ENCODE measurements around the gene MORC2.

Gene MORC2

DNA sequence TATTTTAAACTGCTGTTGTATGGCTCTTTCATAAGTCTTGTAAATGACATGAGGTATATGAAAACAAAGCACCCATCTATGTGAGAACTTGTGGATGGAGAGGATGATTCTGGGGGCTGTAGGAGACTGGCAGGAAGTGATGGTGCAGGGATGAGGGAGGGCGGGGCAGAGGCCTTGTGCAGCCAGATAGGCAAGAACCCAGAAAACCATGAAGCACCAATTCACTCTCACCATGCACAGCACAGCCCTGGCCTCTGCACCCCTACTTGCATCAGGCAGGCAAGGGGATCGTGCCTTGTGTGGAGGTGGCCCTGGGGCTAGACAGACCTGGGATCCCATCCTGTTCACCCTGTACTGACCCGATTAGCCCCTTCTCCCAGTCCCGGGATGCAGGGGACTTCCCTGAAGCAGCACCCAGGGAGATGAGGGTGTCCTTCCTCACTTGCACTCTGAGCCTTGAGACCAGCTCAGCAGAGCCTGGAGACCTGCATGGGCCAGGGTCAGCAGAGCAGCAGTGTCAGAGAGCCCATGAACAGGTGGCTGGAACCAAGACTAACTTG lies 85.5 kb downstream of the MORC2 start:
- Histone ChIP-seq H3K9me3 (ENCODE audit: control insufficient read depth in 2 of 2, low read length in 2 of 2) (no peaks in the 10 kb centered on the region), H3K9ac (ENCODE audit: low read depth in 1 of 2, low read length in 2 of 2) (no peak overlapping the region), H3K4me3 (ENCODE audit: low read length in 2 of 2) (no peak overlapping the region), H3K36me3 (ENCODE audit: control insufficient read depth in 2 of 2, insufficient read depth in 2 of 2, low read length in 2 of 2) (no peaks in the 10 kb centered on the region), H3K27me3 (ENCODE audit: control insufficient read depth in 2 of 2, insufficient read depth in 2 of 2, low read length in 2 of 2) (no peaks in the 10 kb centered on the region), H3K27ac (ENCODE audit: low read depth in 2 of 2, low read length in 2 of 2) (no peak overlapping the region), H3K4me1 (ENCODE audit: control insufficient read depth in 2 of 2, insufficient read depth in 2 of 2, low read length in 2 of 2) (no peaks in the 10 kb centered on the region)

DNA sequence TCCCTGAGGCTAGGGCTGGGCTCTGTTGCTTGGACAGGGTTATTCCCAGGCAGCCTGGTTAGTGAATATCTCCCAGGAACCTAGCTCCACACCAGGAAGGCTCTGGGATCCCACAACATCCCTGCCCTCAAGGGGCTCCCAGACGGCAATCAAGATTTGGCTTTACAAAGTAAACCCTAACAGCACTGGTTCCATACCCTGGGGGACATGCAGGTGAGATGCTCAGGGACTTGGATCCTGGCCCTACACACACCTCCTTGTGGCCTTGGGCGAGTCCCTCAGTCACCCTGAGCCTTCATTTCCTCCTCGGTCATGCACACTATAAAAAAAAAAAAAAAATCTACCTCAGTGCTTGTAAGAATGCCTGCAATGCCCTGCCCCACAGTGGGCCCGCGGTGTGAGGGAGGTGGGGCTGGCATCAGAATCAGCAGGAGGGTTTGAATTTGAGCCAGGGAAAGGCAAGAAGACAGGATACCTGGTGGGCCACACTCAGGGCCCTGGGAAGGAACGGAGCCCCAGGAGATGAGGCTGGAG lies 86.3 kb downstream of the MORC2 start:
- Histone ChIP-seq H3K27ac (ENCODE audit: low read depth in 2 of 2, low read length in 2 of 2) (no peak overlapping the region), H3K27me3 (ENCODE audit: control insufficient read depth in 2 of 2, insufficient read depth in 2 of 2, low read length in 2 of 2) (no peaks in the 10 kb centered on the region), H3K36me3 (ENCODE audit: control insufficient read depth in 2 of 2, insufficient read depth in 2 of 2, low read length in 2 of 2) (no peaks in the 10 kb centered on the region), H3K4me1 (ENCODE audit: control insufficient read depth in 2 of 2, insufficient read depth in 2 of 2, low read length in 2 of 2) (no peaks in the 10 kb centered on the region), H3K9me3 (ENCODE audit: control insufficient read depth in 2 of 2, low read length in 2 of 2) (no peaks in the 10 kb centered on the region), H3K4me3 (ENCODE audit: low read length in 2 of 2) (no peak overlapping the region), H3K9ac (ENCODE audit: low read depth in 1 of 2, low read length in 2 of 2) (no peak overlapping the region)

DNA sequence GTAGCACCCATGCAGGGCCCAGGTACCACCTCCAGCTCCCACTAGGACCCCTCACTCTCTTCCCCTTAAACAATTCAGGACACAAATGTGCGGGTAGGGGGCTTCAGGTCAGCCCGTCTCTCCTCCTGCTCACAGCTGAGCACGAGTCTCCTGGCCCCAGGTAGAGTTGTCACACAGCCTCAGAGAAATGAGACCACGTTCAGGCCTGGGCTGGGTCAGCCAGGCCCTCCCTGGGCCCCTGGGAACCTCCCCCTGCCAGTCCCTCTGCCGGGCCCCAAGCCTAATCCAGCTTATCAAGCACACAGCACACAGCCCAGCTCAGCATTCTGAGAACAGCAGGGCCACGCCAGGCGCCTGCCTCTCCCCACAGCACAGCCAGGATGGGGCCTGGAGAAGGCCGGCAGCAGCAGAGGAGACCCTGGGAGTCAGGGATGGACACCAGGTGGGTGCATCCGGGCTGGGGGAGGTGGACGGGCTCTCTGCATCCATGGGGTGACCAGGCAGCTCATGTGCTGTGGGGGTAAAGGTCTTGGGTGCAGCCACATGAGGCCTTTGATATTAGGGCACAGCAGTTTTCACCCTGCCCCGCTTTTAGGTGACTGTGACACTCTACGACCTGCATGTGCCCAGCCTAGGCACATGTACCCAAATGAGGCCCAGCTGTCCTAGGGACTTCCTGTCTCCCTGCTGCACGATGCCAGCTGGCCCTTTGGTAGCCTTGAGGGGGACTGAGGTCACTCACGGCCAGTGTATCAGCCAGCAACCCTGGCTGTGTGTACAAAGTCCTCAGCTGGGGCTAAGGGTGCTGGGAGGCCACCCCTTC lies 87.0 kb downstream of the MORC2 start:
- Histone ChIP-seq H3K36me3 (ENCODE audit: control insufficient read depth in 2 of 2, insufficient read depth in 2 of 2, low read length in 2 of 2) (no peaks in the 10 kb centered on the region), H3K4me1 (ENCODE audit: control insufficient read depth in 2 of 2, insufficient read depth in 2 of 2, low read length in 2 of 2) (no peaks in the 10 kb centered on the region), H3K4me3 (ENCODE audit: low read length in 2 of 2) (no peak overlapping the region), H3K27ac (ENCODE audit: low read depth in 2 of 2, low read length in 2 of 2) (no peak overlapping the region), H3K27me3 (ENCODE audit: control insufficient read depth in 2 of 2, insufficient read depth in 2 of 2, low read length in 2 of 2) (no peaks in the 10 kb centered on the region), H3K9ac (ENCODE audit: low read depth in 1 of 2, low read length in 2 of 2) (no peak overlapping the region), H3K9me3 (ENCODE audit: control insufficient read depth in 2 of 2, low read length in 2 of 2) (no peaks in the 10 kb centered on the region)

DNA sequence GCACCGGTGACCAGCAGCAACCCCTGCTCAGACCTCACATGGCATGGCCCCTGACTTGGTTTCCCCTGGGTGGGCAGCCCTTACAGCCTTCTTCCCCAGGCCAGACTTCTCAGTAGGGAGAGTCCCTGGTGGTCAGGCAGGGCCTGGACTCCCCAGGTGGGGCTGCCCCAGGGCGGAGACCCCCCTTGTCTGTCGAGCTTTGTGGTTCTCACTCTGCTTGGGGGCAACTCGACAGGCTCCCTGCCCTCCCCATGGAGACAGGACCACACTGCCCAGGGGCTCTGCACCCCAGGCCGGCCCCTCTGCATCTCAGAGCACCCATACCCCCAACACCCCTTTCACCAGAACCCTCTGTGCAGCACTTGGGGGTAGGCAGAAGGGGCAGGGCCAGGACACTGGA lies 87.7 kb downstream of the MORC2 start:
- H3K9me3 ChIP-seq (ENCODE audit: control insufficient read depth in 2 of 2, low read length in 2 of 2) = no peaks in the 10 kb centered on the region
- H3K4me3 ChIP-seq (ENCODE audit: low read length in 2 of 2) = no peak overlapping the region
- no peak overlapping the region for H3K27ac ChIP-seq (ENCODE audit: low read depth in 2 of 2, low read length in 2 of 2)
- H3K9ac ChIP-seq (ENCODE audit: low read depth in 1 of 2, low read length in 2 of 2) = no peak overlapping the region
- no peaks in the 10 kb centered on the region for H3K27me3 ChIP-seq (ENCODE audit: control insufficient read depth in 2 of 2, insufficient read depth in 2 of 2, low read length in 2 of 2)
- no peaks in the 10 kb centered on the region for H3K36me3 ChIP-seq (ENCODE audit: control insufficient read depth in 2 of 2, insufficient read depth in 2 of 2, low read length in 2 of 2)
- no peaks in the 10 kb centered on the region for H3K4me1 ChIP-seq (ENCODE audit: control insufficient read depth in 2 of 2, insufficient read depth in 2 of 2, low read length in 2 of 2)

DNA sequence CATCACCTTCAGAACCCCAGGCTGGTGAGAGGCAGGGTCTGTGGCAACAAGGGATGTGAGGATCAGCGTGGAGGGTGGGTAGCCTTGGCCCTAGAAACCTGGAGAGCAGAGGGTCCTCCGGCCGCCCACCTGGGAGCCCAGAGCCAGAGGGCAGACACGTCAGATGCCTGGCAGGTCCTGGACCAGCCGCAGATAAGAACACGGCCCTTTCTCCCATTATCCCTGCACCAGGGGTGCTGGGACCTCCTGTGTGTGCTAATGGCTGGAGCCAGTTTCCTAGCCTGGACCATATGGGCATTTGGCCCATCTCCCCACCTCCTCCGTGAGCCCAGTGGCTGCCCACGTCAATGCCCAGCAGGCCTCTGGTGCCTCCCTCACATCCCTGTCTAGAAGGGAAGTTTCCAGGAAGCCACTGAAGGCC lies 88.4 kb downstream of the MORC2 start:
- Histone ChIP-seq H3K36me3 (ENCODE audit: control insufficient read depth in 2 of 2, insufficient read depth in 2 of 2, low read length in 2 of 2) (no peaks in the 10 kb centered on the region), H3K27ac (ENCODE audit: low read depth in 2 of 2, low read length in 2 of 2) (no peak overlapping the region), H3K9me3 (ENCODE audit: control insufficient read depth in 2 of 2, low read length in 2 of 2) (no peaks in the 10 kb centered on the region), H3K4me1 (ENCODE audit: control insufficient read depth in 2 of 2, insufficient read depth in 2 of 2, low read length in 2 of 2) (no peaks in the 10 kb centered on the region), H3K4me3 (ENCODE audit: low read length in 2 of 2) (no peak overlapping the region), H3K27me3 (ENCODE audit: control insufficient read depth in 2 of 2, insufficient read depth in 2 of 2, low read length in 2 of 2) (no peaks in the 10 kb centered on the region), H3K9ac (ENCODE audit: low read depth in 1 of 2, low read length in 2 of 2) (no peak overlapping the region)

DNA sequence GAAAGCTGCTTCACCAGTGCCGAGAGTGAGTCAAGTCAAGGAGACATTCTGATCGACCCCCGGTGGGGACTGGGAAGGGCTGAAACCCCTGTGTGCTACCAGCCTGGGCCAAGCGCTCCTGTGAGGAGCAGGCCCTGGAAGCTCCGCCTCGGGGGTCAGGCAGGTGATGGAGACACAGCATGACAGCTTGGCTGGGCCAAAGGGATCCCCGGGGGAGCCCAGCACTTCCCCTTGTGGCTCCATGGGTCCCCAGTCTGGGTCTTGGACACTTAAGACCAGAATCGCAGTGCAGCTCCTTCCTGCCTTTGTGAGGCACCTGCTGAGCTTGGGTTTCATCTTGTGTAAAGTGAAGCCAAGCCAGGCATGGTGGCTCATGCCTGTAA lies 89.2 kb downstream of the MORC2 start:
- H3K9me3 ChIP-seq (ENCODE audit: control insufficient read depth in 2 of 2, low read length in 2 of 2) = no peaks in the 10 kb centered on the region
- no peaks in the 10 kb centered on the region for H3K27me3 ChIP-seq (ENCODE audit: control insufficient read depth in 2 of 2, insufficient read depth in 2 of 2, low read length in 2 of 2)
- H3K27ac ChIP-seq (ENCODE audit: low read depth in 2 of 2, low read length in 2 of 2) = no peak overlapping the region
- H3K4me1 ChIP-seq (ENCODE audit: control insufficient read depth in 2 of 2, insufficient read depth in 2 of 2, low read length in 2 of 2) = no peaks in the 10 kb centered on the region
- no peaks in the 10 kb centered on the region for H3K36me3 ChIP-seq (ENCODE audit: control insufficient read depth in 2 of 2, insufficient read depth in 2 of 2, low read length in 2 of 2)
- H3K4me3 ChIP-seq (ENCODE audit: low read length in 2 of 2) = no peak overlapping the region
- H3K9ac ChIP-seq (ENCODE audit: low read depth in 1 of 2, low read length in 2 of 2) = no peak overlapping the region

DNA sequence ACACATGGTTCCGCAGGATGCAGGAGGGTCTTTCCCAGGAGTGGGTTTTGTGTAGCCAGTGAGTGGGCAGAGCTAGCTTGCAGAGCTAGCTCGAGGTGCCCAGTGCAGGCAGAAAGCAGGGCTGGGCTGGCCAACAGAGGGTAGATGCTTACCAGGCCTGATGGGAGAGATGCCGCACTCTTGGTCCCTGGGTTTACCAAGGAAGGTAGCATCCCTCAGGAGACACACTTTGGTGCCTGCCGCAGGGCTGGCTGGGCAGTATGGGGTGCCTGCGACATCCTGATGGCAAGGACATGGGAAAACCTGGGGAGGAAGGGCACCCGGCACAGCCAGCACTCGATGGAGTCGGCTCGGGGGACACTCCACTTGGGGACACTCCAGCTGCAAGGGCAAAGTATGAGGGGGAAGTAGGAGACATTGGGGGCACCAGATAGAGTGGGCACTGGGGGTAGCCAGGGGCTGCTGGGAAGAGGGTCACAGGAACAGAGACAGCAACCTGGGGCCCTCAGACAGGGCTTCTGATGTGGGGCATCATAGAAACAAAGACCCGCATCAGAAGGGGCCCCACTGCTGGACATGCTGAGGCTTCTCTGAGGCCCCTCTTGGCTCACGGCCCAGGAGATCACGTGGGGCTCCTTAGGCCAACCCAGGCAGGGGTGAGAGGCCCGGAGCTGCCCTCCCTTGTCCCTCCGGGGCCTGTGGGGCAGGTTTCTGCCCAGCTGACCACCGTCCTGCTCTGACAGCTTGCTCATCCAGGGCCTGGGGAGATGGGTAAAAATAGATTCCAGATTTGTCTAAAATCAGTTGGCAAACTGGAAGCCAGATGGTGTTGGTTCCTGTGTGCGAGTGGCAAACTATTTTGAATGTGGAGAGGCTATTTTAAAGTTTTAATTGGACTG lies 89.8 kb downstream of the MORC2 start:
- no peaks in the 10 kb centered on the region for H3K9me3 ChIP-seq (ENCODE audit: control insufficient read depth in 2 of 2, low read length in 2 of 2)
- H3K27me3 ChIP-seq (ENCODE audit: control insufficient read depth in 2 of 2, insufficient read depth in 2 of 2, low read length in 2 of 2) = no peaks in the 10 kb centered on the region
- H3K27ac ChIP-seq (ENCODE audit: low read depth in 2 of 2, low read length in 2 of 2) = no peak overlapping the region
- no peak overlapping the region for H3K4me3 ChIP-seq (ENCODE audit: low read length in 2 of 2)
- no peaks in the 10 kb centered on the region for H3K4me1 ChIP-seq (ENCODE audit: control insufficient read depth in 2 of 2, insufficient read depth in 2 of 2, low read length in 2 of 2)
- no peaks in the 10 kb centered on the region for H3K36me3 ChIP-seq (ENCODE audit: control insufficient read depth in 2 of 2, insufficient read depth in 2 of 2, low read length in 2 of 2)
- H3K9ac ChIP-seq (ENCODE audit: low read depth in 1 of 2, low read length in 2 of 2) = no peak overlapping the region

DNA sequence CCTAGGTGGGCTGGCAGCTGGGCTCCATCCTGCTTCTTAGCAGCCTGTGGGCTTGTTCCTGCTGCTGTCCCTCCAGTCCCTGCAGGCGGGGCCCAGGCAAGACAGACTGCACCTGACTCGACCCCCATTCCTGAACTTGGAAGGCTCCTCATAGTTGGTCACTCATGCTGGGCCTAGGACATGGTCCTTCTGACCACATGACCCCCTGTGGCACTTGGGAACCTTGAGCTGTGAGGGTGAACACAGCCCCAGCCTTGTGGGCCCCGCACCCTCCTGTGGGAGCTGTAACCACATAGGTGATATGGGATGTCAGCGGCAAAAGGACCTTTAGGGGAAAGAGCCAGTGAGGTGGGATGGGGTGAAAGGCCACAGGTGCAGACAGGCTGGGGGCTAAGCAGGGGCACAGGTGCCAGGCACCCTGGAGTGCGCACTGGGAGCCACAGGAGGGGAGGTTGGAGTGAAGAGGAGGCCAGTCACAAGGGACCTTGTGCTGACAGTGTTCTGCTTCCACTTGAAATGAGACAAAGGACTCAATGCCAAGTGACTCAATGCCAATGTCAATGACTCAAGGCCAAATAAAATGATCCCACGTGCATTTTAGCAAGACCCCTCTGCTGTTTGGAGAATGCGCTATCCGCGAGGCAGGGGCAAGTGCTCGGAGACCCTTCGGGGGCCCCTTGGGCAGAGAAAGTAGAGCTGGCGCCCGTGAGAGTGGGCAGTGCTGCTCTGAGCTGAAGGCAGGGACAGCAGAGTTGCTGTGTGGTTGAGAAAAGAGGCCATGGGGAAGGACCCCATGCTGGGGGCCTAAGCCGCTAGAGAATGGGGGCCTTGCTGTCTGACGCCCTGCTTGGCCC lies 90.7 kb downstream of the MORC2 start:
- H3K9me3 ChIP-seq (ENCODE audit: control insufficient read depth in 2 of 2, low read length in 2 of 2) = no peaks in the 10 kb centered on the region
- no peaks in the 10 kb centered on the region for H3K27me3 ChIP-seq (ENCODE audit: control insufficient read depth in 2 of 2, insufficient read depth in 2 of 2, low read length in 2 of 2)
- H3K36me3 ChIP-seq (ENCODE audit: control insufficient read depth in 2 of 2, insufficient read depth in 2 of 2, low read length in 2 of 2) = no peaks in the 10 kb centered on the region
- H3K27ac ChIP-seq (ENCODE audit: low read depth in 2 of 2, low read length in 2 of 2) = no peak overlapping the region
- H3K9ac ChIP-seq (ENCODE audit: low read depth in 1 of 2, low read length in 2 of 2) = no peak overlapping the region
- no peak overlapping the region for H3K4me3 ChIP-seq (ENCODE audit: low read length in 2 of 2)
- no peaks in the 10 kb centered on the region for H3K4me1 ChIP-seq (ENCODE audit: control insufficient read depth in 2 of 2, insufficient read depth in 2 of 2, low read length in 2 of 2)

DNA sequence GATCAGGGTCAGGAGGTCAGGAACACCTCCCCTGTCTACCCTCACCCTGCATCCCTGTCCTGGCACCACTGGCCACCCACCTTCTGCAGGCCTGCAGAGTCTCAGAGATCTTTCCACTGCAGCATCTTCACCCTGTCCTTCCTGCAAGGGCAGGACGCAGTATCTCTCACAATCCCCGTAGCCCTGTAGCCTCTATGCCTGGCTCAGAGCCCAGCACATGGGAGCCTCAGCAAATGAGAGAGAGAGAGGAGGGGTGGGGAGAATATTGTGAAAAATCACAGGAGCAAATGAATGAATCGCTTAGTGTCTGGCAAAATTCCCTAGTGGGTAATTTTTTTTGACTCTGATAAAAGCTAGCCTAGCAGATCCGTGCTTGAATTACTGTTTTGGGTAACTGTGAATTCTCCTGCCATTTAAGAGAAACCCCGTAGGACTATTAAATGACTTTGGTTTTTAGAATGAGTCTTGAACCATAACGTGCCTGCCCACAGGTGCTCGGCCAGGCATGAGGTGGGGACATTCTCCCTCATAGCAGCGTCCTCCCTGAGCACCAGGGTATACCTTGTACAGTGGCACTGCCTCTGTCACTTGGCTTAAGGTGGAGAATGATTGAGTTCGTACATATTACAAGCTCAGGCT lies 91.5 kb downstream of the MORC2 start:
- Histone ChIP-seq H3K4me1 (ENCODE audit: control insufficient read depth in 2 of 2, insufficient read depth in 2 of 2, low read length in 2 of 2) (no peaks in the 10 kb centered on the region), H3K27ac (ENCODE audit: low read depth in 2 of 2, low read length in 2 of 2) (no peak overlapping the region), H3K9me3 (ENCODE audit: control insufficient read depth in 2 of 2, low read length in 2 of 2) (no peaks in the 10 kb centered on the region), H3K36me3 (ENCODE audit: control insufficient read depth in 2 of 2, insufficient read depth in 2 of 2, low read length in 2 of 2) (no peaks in the 10 kb centered on the region), H3K9ac (ENCODE audit: low read depth in 1 of 2, low read length in 2 of 2) (no peak overlapping the region), H3K4me3 (ENCODE audit: low read length in 2 of 2) (no peak overlapping the region), H3K27me3 (ENCODE audit: control insufficient read depth in 2 of 2, insufficient read depth in 2 of 2, low read length in 2 of 2) (no peaks in the 10 kb centered on the region)
